HG03469 (cell line): ENCODE data around the gene GNAI1.

Experiments used
- ATAC-seq: cut with Tn5 transposase; IDR thresholded peaks from one replicate; pipeline ENCODE4 v1.9.1; 2021; ENCODE audit warnings: mild to moderate bottlenecking, moderate library complexity, moderate number of reproducible peaks; ENCODE audit not compliant: unreplicated experiment

The GNAI1 gene

DNA sequence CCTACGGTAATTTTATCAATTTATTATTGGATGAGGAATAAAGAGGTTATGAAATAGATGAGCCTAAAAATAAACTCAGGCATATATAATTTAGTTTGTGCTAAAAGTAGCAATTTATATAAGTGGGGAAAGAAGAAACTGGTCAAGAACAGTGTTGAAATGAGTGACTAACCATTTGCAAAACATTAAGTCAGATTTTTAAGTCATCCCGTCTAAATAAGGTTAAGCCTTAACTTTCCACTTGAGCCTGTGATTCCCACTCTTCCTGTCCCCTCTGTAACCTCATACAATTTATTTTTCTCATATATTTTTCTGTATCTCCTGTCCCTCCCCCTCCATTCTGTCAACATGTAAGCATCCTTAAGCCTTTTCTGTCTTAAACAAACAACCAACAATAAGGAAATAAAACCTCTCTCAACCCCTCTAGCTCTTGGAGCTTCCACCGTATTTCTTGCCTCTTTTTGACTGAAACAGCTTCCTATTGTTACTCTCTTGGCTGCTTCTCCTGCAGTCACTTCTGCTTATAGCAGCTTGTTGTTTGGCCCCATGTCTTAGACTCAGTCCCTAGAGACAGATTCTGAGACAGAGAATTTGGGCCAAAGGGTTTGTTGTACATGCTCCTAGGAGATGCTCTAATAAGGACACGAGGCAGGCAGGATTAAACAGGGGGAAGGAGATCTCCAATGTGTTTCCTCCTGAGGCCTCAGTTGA lies 109.7 kb downstream of the GNAI1 start:
- no peak for ATAC-seq

- ATAC-seq, result no peak
These were observed 112.5 kb downstream of the GNAI1 start for GRCh38 chr7:80247144-80247543.

DNA sequence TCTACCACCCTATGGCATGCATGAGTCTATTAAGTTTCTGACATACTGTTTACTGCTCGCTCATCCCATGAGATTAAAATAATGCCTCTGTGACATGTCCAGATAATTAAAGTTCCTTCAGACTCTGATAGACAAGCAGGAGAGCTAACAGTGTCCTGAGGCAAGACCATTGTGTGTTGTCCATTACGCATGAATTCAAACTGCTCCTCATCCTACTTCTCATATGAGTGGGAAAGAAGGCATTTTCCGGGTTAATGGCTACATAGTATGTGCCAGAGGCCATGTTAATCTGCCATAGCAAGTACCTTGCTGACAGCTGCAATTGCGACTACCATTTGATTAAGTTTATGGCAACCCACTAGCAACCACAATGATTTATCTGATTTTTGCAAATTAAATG lies 113.3 kb downstream of the GNAI1 start:
- ATAC-seq, result no peak

- no peak for ATAC-seq
These were observed 114.6 kb downstream of the GNAI1 start for GRCh38 chr7:80249184-80249583.

DNA sequence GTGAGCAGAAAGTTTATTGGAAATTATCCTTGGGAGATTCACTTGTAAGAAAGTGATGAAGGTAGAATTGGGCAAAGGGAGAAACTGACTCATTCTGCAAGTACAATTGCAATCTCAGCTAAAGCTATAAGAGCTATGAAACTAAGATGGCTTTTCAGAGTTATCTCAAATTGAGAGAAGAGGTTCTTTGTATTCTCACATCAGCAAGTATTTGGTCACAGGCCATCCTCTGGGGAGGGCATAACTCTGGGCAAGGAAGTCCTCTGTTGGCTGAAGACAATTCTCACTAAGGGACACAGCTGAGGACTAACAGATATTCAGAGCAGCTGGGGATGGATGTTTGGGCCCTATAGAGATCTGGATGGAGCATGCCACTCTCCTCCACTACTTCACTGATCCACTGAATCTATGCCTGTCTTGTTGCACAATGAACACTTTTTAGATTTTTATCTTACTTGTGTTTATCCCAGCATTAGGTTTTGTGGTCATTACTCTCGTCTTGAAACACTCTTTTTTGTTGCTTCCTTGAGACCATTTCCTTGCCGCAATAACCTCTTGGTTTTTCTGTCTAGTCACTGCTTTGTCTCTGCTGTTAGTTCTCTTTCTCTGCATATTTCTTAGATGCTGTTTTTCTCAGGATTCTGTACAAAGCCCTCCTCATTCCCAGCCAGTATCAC lies 115.1 kb downstream of the GNAI1 start:
- no peak for ATAC-seq

DNA sequence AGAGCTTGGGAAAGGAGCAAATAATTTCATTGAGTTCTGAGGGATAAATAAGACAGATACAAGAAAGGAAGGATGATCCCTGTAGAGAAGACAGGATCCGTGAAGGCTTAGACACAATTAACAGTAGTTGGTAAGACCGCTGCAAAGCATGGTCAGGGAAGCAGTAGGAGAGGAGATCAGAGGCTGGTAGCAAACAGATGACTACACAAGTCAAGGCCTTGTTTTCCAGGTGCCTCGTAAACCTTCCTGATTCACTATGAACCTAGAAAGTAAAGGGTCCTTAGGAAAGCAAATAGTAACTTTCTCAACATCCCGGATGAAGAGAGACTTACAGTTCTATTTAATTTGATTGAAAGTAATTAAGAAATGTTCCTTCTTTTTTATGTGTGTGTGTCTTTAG lies 118.6 kb downstream of the GNAI1 start:
- no peak for ATAC-seq

GRCh38 chr7:80253653-80254052 lies 119.0 kb downstream of the GNAI1 start:
- ATAC-seq, result no peak

GRCh38 chr7:80255656-80256055 lies 121.0 kb downstream of the GNAI1 start:
- no peak for ATAC-seq

DNA sequence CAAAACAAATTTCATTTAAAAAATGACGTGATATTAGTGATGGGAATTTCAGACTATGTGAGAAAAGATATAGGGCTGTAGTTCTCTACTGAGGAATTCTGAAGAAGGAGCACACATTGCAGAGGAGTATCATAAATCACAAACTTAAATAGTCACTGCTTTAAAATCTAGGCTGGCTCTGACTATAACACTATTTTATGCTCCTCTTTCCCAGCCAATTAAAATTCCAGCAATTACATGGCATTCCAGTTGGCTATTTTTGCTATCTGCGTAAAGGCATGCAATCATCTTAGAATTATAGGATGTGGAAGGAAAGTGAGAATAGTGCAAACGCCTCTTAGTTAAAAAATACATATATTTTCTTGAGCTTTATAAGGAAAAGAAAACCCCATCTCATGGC lies 123.1 kb downstream of the GNAI1 start:
- ATAC-seq, result no peak

DNA sequence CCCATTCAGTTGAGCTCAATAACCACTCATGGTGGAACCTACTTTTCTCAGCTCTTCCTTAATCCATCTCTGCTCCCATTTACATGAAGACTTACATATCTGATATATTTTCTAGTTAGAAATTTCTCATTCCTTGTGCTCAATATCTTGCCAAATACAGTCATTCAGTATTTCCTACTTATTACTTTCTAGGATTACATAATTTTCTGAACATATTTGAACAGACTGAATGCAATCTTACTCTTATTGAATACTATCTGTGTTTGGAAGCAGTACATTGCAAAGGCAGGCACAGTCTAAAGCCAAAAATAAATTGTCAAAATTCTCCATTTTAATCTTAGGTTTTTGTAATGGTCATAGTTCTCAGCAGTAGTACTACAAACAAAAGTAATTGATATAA lies 126.0 kb downstream of the GNAI1 start:
- ATAC-seq, result no peak

DNA sequence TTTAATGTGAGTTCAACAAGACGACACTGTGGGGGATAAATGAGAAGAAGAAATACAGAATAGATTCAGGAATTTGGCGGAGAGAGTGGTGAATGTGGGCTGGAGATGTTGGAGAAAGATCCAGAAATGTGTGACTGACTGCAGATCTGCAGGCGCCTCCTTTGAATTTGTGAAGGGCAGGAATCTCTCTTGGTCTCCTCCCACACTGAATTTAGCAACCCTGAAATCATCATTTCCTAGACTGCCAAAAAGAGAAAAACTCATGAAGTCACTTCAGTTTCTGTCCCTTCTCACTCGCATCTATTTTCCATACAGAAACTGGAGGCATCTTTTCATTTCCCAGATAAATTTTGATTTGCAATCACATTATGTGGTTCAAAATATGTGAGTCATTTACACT lies 128.7 kb downstream of the GNAI1 start:
- no peak for ATAC-seq

GRCh38 chr7:80263821-80264220 lies 129.2 kb downstream of the GNAI1 start:
- no peak for ATAC-seq

DNA sequence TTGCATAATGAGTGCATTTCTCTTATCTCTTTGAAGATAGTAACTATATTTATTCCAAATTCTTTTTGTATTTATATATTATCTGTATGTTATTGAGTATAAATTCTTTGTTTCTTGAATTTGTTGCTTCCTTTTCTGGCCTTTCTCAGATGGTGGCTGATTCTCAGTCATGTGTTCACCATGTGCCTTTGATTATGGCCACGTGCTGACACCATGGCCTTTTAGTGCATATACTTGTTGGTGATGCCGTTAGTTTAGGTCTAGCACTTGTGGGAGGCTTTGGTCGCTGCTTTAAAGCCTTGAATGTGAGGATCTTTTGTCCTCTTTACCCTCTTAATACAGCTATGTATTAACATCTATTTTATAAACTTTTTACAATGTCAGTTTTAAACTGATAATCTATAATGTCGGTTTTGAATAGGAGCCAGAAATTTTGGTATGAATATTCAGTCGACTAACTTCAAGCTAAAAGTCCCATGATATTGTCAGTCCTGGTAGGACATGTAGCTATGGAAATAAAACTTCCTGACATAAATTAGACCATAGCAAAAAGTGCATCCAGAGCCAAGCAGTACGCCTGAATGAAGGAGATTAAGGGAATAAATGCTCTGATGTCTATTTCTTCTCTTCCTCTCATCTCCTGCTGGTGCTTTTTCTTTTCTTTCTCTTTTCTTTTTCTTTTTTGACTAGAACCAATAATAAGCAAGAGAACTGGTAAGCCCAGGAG lies 130.3 kb downstream of the GNAI1 start:
- no peak for ATAC-seq

DNA sequence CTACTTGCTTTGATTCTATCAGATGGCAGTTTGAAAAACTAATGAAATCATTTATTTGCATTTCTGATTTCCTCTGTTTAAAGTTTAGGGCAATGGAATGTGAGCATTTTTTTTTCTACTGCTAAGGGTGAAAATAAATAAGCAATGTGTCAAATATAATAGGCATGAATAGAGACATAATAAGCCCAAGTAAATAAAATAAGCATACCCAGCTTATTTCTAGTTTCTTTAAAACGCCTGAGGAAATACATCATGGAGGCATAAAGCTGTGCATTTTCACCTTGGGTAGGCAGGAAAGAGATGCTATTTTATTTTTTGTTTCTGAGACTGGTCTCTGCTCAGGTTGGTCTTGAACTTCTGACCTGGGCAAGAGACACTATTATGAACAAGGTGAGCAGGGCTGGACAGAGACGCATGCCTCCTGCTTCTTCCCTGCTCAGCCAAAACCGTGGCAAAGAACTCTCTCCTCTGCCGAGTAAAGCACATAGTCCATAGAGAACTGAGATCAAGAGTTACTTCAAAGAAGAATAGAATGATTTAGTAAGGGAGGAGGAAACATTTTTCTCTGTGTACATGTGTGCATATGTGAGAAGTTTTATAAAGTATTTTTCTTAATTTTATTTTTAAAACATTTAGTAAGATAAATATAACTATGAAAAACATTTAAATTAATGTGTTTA lies 138.1 kb downstream of the GNAI1 start:
- no peak for ATAC-seq

- ATAC-seq, result no peak
These were observed 138.7 kb downstream of the GNAI1 start for GRCh38 chr7:80273327-80273726.

- ATAC-seq, result no peak
These were observed 140.6 kb downstream of the GNAI1 start for GRCh38 chr7:80275192-80275605.
